Stimulated activated CD4-positive, alpha-beta T cell treated with anti-CD3 and anti-CD28 coated beads, Interleukin-4, amount 100 ng/mL, for 1 hour (primary cell): ENCODE results near the gene SF3B2.
"Not testable (repeated sequence)": the region's sequence is repeated elsewhere in the genome, so short reads cannot be mapped to it uniquely, and the experiment has no call there.

ENCODE experiments used
- DNase-seq: peaks from one replicate; pipeline ENCODE4 v3.0.0-alpha.2; 2020

Gene SF3B2

DNA sequence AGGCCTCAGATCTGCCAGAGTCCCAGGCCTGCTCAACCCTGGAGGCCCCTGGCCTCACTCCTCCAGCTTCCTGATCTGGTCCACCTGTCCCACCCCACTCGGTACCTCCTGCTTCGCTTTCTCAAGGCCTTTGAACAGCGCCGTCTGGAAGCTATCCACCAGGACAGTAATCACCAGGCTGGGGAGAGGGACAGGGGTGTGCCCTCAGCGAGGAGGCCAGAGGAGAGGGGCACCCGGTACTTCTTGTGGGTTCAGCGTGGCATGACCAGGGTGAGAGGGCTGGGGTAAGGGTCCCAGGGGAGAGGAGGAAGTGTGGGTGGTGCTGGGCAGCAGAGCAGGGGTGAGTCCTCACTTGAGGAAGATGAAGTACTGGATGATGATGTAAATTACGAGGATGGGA lies 32.0 kb upstream of the SF3B2 start:
- DNase-seq = no peak

DNA sequence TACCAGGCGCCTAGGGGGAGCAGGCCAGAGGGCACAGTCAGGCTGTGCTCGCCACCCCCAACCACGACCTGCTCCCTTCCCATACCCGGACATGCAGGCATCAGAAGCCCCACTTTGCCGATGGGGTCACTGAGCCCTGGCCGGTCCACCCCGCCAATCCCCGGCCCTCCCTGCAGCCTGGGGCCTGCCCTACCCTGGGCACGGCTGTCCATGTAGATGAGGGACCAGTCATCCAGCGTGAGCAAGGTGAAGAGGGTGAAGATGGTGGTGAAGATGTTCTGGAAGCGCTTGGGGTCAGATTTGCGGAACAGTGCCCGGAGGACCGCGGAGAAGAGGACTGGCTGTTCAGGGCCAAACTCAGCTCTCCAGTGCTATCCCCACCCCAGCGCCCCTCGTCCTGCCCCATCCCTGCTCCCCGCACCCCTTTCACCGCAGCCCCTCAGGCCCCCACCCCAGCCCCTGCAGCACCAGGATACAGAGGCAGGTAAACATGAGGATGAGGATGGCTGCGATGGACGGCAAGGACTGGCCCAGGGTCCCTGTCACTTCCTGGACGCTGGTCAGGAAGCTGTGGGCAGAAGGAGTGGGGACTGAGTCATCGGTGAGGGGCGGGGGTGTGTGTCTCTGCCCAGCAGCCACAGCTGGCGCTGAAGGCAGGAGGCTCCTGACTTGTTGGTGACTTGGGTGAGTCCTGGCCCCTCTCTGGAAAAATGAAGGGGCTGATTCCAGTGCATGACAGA lies 31.4 kb upstream of the SF3B2 start:
- DNase-seq = no peak

GRCh38 chr11:66022401-66023185 lies 29.6 kb upstream of the SF3B2 start:
- DNase-seq = peak; percentile 83

DNA sequence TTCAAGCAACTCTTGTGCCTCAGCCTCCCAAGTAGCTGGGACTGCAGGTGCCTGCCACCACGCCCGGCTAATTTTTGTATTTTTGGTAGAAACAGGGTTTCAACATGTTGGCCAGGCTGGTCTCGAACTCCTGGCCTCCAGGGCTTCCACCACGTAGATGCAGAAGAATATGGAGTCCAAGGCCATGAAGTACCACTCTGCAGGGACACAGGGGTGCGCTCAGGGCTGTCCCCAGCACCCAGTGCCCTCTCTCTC lies 29.1 kb upstream of the SF3B2 start:
- not testable (repeated sequence) for DNase-seq

DNA sequence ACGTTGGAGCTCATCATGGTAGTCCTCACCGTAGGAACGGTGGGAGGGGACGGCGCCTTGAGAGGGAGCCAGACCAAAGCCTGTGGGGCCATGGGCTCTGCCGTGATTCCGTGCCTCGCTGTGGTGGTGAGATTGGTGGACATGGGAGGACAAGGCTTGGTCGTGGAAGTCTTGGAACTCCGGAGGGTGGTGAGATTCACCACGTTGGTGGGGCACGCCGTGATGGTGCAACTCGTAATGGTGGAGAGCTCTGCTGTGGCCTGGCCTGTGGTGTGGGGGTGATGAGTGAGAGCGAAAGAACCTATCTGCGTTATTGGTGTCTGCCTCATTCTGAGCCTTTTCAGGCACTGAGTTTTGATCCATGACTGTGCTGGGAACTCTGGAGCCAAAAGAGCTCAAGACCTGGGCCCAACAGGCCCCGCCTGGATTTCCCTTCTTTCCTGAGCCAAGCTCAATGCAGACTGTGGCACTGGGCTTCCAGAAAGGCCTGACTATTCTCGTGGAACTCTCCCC lies 26.1 kb upstream of the SF3B2 start, which contains the start of gene CATSPER1:
TSS of gene CATSPER1 (minus strand) at position 463 of the 513 bp plus-strand sequence. CDS start at position 363, 100 bp downstream.
- DNase-seq = no peak

GRCh38 chr11:66032957-66033735 lies 19.0 kb upstream of the SF3B2 start:
- no peak for DNase-seq

GRCh38 chr11:66035653-66036333 lies 16.4 kb upstream of the SF3B2 start:
- DNase-seq = no peak

GRCh38 chr11:66036334-66036710 lies 15.8 kb upstream of the SF3B2 start:
- no peak for DNase-seq

DNA sequence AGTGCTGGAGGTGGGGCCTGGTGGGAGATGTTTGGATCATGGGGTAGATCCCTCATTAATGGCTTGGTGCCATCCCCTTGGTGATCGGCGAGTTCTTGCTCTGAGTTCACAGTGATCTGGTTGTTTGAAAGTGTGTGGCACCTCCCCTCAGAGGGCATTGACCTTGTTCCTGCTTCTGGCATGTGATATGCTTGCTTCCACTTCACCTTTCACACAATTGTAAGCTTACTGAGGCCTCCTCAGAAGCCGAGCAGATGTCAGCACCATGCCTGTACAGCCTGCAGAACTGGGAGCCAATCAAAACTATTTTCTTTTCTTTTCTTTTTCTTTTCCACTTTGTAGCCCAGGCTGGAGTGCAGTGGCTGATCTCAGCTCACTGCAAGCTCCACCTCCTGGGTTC lies 14.8 kb upstream of the SF3B2 start:
- DNase-seq = no peak

DNA sequence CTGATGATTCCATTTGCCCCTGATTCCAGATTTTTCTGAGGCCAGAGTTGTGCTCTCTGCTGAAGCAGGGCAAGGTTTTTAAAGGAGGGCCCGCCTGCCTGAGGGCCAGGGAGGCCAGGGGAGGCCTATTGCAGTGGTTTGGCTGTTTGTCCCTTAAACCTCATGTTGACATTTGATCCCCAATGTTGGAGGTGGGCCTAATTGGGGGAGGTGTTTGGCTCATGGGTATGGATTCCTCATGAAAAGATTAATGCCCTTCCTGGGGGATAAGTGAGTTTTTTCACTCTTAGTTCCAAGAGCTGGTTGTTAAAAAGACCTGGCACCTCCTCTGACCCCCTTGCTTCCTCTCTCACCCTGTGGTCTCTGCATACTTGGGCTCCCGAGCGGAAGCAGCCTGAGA lies 12.4 kb upstream of the SF3B2 start:
- no peak for DNase-seq

GRCh38 chr11:66042227-66042995 lies 9.8 kb upstream of the SF3B2 start:
- no peak for DNase-seq

DNA sequence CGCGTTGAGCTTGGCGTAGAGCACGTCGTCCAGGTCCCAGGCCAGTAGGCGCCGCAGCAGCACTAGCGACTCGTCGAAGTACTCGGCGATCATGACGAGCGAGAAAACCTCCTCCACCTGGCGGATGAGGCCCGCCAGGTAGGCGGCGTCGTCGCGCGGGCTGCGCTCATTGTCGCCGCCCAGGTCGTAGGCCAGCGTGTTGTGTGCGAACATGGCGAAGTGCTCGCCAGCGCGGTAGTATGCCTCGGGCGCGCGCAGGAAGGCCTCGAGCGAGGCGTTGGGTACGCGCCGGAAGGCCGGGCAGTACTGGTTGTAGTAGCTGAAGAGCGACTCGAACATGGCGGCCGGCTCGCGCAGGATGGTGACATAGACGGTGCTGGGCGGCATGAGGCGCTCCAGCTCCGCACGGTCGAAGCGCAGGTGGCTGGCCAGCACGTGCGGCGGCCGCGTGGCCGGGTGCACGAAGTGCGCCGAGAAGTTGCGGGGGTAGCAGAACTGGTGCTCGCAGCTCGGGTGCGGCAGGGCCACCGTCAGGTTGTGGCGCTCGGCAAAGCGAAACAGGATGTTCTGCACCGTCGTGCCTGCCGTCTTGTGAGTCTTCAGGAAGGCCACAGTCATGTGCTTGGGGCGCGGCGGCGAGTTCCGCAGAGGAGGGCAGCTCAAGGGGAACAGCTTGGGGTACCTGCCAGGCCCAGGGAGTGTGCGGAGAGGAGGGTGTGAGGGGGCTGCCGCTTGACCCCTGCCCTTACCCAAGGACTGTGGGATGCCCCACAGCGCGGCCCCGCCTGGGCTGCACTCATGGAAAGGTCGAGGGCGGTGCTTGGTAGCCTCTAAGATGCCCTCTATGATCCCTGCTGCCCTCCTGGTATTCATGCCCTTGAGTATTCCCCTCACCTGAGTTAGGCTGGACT lies 8.9 kb upstream of the SF3B2 start:
- DNase-seq = no peak

DNA sequence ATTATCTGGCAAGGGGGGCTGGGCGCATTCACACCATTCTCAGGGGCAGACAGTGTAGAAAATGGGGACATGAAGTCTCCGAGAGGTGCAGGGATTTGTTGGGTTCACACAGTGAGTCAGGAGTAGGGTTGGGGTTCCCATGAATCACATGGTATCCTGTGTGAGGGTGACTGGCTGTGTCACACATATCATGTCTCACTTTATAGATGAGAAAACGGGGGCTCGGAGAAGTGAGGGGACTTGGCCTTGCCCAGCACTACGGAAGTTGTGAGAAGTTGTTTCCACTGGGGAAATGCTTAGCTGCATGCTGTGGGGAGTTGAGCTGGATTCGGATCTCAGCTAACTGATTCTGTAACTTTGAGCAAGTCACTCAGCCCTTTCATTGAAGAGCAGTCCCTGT lies 7.4 kb upstream of the SF3B2 start:
- no peak for DNase-seq

GRCh38 chr11:66045177-66045639 lies 7.0 kb upstream of the SF3B2 start:
- peak; percentile 83 for DNase-seq

DNA sequence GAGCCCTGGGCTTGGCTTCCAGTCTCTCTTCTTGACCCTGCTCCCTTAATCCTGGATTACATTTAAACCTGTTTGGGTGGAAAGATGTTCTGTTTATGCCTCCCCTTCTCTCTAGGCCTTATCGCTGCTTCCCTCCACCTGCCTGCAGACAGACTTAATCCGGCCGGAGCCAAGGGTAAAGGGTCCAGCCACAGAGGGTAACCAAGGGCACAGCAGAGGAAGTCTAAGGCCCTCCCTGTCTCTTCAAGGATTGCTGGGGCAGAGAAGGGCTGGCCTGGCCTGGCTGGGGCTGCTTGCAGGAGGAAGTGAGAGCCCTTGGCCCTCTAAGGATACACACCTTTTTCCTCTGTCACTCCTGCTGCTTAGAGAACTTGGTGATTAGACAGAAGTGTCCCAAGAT lies 5.3 kb upstream of the SF3B2 start:
- no peak for DNase-seq

GRCh38 chr11:66047541-66048365 lies 4.4 kb upstream of the SF3B2 start:
- DNase-seq = no peak

GRCh38 chr11:66048547-66049323 lies 3.4 kb upstream of the SF3B2 start, which contains the start of gene GAL3ST3:
Gene GAL3ST3, minus strand, starts transcription at chr11:66049161. Its CDS starts 3,746 bp downstream, at chr11:66045415.
- DNase-seq = no peak

DNA sequence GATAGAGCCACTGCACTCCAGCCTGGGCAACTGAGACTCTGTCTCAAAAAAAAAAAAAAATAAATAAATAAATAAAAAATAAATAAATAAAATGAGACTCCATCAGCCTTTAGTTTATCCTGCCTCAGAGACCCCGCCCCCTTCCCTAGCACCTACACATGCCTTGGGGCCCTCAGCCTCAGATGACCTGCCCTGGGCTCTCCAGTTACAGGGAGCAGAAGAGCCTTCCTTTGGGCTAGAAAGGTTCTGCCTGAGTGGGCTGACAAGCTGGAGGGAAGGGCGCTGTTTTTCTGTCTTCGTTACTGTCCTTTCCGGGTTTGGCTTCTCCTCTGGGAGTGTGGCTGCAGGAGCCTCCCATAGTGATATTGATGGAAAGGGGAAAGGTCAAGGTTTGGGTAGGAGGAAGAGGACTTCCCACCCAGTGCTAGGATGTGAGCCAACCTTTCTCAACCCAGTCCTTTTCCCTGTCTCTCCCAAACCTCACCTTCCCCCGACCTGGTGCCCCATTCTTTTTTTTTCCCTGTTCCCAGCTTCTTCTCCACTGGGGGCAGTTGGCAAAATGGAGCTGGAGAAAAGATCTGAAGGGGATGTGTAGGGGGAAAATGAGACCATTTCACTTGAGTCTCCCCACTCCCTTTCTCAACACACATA lies 1.5 kb upstream of the SF3B2 start:
- DNase-seq = no peak

DNA sequence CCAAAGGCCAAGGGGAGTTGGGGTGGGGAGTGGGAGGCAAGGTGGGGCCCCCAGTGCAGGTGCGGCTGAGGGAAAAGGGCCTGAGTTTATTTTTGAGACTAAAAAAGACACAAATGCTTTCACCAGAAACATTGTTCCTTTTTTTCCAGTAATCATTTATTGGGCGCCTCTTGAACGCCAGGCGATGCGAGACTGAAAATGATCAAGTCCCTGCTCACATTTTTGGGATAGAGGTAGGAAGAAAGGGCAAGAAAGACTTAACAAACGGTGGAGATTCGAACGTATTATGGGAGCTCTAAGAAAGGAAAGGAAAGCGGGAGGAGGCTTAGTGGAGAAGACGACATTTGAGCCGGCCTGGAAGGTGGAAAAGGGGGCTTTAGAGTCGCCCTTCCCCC lies 796 bp upstream of the SF3B2 start:
- no peak for DNase-seq
